Stimulated activated CD8-positive, alpha-beta memory T cell treated with anti-CD3 and anti-CD28 coated beads, Interleukin-15, amount 100 ng/mL, for 1 hour (primary cell): Measurements from ENCODE around the gene MYO18B.

Experiments
- DNase-seq: peaks from one replicate; pipeline ENCODE4 v3.0.0-alpha.2; 2020; ENCODE audit warnings: low read depth

Gene MYO18B

DNA sequence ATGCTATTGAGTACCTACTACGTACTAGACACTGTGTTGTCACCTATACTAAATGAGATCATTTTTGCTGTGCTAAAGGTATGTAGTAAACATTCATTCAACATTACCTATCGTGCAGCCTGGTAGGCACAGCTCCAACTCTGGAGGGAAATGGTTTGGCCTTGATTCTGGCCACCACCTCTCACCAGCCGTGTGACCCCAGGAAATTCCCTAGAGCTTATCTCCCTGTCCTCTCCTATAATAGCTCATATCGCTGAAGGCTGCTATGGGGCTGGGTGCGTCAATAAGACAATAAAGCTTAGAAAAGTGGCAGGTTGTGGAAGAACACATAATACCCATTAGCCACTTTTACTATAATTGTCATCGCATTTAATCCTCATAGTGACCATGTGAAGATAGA is 107.5 kb downstream of the MYO18B start:
- no peak for DNase-seq

GRCh38 chr22:25852223-25852622 is 110.2 kb downstream of the MYO18B start:
- DNase-seq, result no peak

GRCh38 chr22:25853078-25853477 is 111.1 kb downstream of the MYO18B start:
- DNase-seq, result no peak

DNA sequence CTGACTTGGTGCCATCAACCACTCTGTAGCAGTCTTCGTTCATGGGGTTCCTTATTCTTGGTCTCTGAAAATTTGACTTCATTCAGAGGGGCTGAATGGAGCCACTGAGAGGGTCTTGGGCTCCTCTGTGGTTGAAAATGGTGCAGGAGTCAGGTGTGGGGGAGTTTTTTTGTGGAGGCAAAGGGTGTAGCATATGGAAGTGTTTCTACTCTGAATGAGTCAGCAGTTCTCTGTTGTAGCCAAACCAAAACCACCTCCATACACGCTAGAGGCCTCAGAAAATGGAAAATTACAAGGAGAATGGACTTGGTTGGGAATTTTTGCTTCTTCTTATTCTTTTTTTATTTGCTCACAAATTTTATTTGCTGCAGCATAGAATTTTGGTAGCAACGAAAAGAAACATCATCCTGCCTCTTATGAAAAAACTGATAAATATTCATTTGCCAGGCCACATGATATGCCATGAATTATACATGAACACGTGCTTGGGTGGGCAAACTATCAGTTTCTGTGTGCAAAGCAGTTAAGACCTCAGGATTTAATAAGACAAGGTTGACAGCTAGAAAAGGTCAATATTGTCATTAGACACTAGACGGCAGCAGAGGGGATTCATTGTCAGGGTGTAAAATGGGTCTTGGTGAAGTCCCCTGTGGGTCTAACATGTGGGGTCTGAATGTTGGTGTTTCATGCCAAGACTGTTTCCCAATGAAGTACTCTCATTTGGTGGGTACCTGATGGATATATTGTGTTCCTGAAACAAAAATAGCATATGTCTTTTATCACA is 111.7 kb downstream of the MYO18B start:
- DNase-seq, result no peak

DNA sequence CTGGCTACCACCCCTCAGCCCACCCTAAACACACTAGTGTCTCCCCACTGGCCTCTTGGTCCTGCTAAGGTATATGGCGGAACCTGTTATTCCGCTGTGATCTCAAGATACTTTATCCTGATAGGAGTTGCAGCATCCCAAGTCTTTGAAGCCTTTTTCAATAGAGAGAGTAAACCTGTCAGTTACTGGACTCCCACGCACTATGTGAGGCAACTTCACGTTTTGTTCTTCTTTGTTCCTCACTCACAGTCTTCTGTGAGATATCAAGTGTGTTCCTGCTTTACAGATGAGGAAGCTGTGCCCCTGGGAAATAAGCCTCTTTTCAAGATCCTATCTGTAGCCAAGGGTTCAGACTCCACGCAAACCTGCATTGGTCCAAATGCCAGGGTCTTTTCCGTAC is 127.8 kb downstream of the MYO18B start:
- DNase-seq, result no peak

- DNase-seq, result no peak
These were observed 132.3 kb downstream of the MYO18B start for GRCh38 chr22:25874327-25874726.

GRCh38 chr22:25875461-25875860 is 133.5 kb downstream of the MYO18B start:
- no peak for DNase-seq

DNA sequence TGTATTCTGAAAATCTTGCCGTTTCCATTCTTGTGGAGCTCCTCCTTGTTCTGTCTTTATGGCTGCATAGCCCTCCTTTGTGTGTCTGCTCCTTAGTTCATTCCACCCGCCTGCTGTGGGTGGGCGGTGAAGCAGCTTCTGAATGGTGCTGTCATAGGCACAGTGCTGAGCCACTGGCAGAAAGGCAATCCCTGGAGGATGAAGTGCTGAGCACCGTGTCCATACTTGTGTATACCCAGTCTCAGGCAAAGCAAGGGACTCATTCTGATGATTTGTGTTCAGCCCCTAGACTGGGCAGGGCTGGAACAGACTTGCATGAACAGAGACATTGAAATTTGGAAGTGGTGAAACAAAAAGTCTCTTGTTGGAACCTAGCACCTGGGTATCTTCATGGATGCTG is 134.9 kb downstream of the MYO18B start:
- DNase-seq, result no peak

GRCh38 chr22:25878933-25879332 is 136.9 kb downstream of the MYO18B start:
- DNase-seq, result no peak

DNA sequence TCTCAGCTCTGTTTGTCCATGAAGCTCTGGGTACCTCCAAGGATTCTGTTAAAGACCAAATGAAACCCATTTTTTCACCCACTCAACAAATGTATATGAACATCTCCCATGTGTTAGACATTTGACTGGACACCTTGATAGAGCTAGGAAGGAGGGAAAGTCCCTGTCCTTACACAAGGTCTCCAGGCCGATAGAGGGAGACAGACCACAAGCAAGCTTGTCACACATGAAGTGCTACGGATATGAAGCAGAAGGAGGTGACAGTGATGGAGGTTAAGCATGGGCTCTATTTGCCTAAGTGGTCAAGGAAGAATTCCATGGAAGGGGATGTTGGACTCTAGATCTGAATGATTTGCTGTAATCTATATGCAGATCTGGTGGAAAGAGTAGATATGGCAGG is 138.5 kb downstream of the MYO18B start:
- DNase-seq, result no peak

DNA sequence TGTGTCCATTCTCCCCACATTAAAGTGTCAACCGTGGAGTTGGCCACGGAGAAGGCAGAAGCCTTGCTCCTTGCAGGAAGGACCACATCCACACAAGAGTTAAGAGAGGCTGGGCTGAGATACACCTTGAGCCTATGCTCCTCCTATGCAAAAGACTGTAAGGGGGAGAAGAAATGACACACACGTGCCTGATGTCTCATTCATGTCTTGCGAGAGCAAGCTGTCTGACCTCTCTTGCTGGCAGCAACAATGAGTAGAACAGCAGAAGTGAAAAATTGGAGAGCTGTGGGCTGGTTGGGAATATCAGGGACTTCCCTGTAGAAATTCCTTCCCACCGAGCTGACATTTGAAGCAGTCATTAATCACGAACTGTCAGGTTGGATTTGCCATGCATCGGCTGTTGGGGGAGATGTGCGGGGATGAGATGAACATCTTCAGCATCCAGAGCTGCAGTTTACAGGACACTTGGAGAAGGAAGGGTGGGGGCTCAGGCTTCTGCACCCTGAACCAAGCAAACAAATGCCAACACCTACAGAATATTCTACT is 139.3 kb downstream of the MYO18B start:
- DNase-seq, result no peak

GRCh38 chr22:25882360-25882759 is 140.4 kb downstream of the MYO18B start:
- no peak for DNase-seq

DNA sequence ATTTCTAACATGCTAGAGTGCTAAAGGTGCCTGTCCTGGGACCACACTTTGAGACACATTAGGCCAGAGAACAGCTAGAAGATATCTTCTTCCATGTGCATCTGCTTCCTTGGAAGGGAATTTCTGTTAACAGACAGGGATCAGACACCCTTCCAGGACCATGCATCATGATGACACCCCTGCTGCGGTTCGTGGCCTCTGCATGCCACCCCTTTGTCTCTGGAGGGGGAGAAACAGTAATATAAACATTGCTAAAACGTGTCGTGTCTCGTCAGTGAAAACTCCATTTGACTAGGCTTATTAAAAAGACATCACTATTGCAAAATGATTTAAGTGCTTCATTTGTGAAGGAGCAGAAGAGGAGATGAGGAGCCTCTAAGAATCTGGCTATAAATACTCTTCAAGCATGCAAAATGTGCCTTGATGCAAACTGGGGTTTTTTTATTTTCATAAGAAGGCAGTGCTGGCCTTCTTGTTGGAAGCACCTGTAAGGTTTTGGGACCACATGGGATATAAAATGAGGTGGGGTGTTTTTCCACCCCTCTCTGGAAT is 141.6 kb downstream of the MYO18B start:
- no peak for DNase-seq

GRCh38 chr22:25884121-25884520 is 142.1 kb downstream of the MYO18B start:
- no peak for DNase-seq

- no peak for DNase-seq
These were observed 146.5 kb downstream of the MYO18B start for GRCh38 chr22:25888399-25889054.

- no peak for DNase-seq
These were observed 148.7 kb downstream of the MYO18B start for GRCh38 chr22:25890651-25891050.

- DNase-seq, result no peak
These were observed 150.7 kb downstream of the MYO18B start for GRCh38 chr22:25892678-25893077.

- DNase-seq, result no peak
These were observed 153.7 kb downstream of the MYO18B start for GRCh38 chr22:25895678-25896077.

DNA sequence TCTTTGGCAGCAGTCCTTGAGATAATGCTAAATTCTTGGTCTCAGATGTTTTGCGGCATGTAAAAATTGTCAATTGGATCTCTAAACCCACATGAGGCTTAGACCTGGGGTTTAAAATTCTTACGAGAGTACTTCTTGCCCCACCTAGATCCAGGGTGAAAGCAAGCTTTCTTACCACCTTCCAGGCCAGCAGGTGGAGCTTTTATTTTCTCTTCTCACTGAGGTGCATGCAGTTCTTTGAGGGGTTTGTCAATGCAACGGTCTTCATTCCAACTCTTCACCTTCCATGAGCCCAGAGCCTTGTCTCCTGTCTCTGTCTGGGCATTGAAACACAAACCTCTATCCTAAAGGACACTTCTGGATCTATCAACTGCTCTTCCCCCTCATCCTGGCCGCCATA is 154.1 kb downstream of the MYO18B start:
- DNase-seq, result no peak

DNA sequence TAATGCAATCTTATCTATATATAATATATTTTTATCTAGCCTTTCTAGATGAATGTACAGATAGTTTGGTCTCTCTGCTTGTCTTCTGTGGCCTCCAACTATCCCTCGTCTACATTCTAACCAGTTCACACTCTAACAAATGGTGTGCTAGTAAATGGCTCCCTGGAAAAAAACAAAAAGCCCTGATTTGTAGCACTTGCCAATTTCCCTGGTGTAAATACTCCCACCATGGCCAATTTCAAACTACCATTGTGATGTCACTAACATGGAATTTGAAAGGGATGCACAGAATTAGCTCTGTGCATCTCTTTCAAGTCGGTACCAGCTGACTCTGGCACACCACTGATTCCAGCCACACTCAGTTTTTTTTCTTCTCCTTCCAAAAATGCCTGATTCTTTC is 154.6 kb downstream of the MYO18B start:
- DNase-seq, result no peak

- DNase-seq, result no peak
These were observed 156.8 kb downstream of the MYO18B start for GRCh38 chr22:25898707-25899365.

- DNase-seq, result no peak
These were observed 157.6 kb downstream of the MYO18B start for GRCh38 chr22:25899566-25899965.

DNA sequence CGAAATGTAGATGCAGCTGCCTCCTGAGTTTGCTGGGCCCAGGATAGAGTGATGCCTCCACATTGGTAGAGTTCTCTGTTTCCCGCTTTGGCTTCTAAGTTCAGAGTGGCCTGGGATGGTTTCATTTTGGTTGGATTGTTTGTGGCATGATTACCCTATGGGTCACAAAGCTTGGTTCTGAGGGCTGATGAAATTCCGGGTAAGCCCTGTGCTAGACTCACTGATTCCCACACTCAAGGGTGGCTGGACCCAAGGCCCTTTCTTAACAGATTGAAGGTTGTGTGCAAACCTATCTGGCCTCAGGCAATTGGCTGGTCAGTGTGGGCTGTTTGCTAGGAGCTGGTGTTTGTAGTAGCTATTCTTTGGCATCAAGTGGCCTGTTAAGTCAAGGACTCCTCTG is 158.4 kb downstream of the MYO18B start:
- DNase-seq, result no peak
